GM19099 (cell line): Measurements from ENCODE around the gene TLR5.

ENCODE experiments used
- POLR2A ChIP-seq: IDR thresholded peaks from 3 replicates; pipeline ENCODE4 v1.6.1; 2011; ENCODE audit warnings: low read depth; ENCODE audit not compliant: insufficient read length; ENCODE audit errors: extremely low read depth

Gene TLR5

GRCh38 chr1:223097713-223098112 is 45.3 kb downstream of the TLR5 start:
- TF ChIP-seq POLR2A = no peak

- TF ChIP-seq POLR2A = no peak
Observed at GRCh38 chr1:223095870-223096269, 47.2 kb downstream of the TLR5 start.

GRCh38 chr1:223091896-223092295 is 51.2 kb downstream of the TLR5 start:
- TF ChIP-seq POLR2A = no peak

GRCh38 chr1:223089250-223089649 is 53.8 kb downstream of the TLR5 start:
- no peak for TF ChIP-seq POLR2A

- no peak for TF ChIP-seq POLR2A
Observed at GRCh38 chr1:223088713-223089240, 54.3 kb downstream of the TLR5 start.

- TF ChIP-seq POLR2A = no peak
Observed at GRCh38 chr1:223087291-223088255, 55.5 kb downstream of the TLR5 start.

- no peak for TF ChIP-seq POLR2A
Observed at GRCh38 chr1:223084464-223084866, 58.6 kb downstream of the TLR5 start.

GRCh38 chr1:223083831-223084230 is 59.2 kb downstream of the TLR5 start:
- no peak for TF ChIP-seq POLR2A

GRCh38 chr1:223082914-223083313 is 60.1 kb downstream of the TLR5 start:
- TF ChIP-seq POLR2A = no peak

GRCh38 chr1:223081181-223081994 is 61.7 kb downstream of the TLR5 start:
- no peak for TF ChIP-seq POLR2A

GRCh38 chr1:223079498-223079897 is 63.5 kb downstream of the TLR5 start:
- TF ChIP-seq POLR2A = no peak

- TF ChIP-seq POLR2A = no peak
Observed at GRCh38 chr1:223077247-223077833, 65.7 kb downstream of the TLR5 start.

GRCh38 chr1:223076362-223076761 is 66.7 kb downstream of the TLR5 start:
- no peak for TF ChIP-seq POLR2A

GRCh38 chr1:223075834-223076233 is 67.2 kb downstream of the TLR5 start:
- TF ChIP-seq POLR2A = no peak
